ENCODE data around the gene ABLIM2.

ABLIM2 gene

DNA sequence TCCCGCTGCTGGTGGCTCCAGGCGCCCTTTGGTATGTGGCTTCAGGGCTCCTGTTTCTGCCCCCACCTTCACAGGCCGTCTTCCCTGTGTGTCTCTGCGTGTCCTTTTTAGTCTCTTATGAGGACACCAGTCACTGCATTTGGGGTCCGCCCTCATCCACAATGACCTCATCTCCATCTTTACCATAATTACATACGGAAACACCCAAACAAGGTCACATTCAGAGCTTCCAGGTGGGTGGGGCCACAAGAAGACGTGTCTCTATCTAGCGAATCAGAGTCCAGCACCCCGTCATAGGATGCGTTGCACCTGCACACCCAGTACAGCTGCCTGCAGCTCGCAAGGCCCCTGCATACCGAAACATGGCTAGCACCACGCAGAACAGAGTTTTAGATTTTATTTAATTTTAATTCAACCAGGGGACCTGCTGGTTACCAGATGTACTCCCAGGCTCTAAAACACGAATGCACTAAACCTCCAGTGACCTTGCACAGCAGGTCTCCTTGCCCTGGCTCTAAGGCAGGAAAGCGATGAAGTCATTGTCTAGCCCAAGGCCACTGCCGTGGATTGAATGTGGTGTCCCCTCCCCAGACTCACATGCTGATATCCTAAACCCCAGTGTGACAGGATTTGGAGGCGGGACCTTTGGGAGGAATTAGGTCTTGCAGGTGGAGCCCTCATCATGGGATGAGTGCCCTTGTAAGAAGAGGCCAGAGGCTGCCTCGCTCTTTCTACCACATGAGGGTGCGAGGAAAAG lies 30.3 kb downstream of the ABLIM2 start:
- TF ChIP-seq, protein P1, sequence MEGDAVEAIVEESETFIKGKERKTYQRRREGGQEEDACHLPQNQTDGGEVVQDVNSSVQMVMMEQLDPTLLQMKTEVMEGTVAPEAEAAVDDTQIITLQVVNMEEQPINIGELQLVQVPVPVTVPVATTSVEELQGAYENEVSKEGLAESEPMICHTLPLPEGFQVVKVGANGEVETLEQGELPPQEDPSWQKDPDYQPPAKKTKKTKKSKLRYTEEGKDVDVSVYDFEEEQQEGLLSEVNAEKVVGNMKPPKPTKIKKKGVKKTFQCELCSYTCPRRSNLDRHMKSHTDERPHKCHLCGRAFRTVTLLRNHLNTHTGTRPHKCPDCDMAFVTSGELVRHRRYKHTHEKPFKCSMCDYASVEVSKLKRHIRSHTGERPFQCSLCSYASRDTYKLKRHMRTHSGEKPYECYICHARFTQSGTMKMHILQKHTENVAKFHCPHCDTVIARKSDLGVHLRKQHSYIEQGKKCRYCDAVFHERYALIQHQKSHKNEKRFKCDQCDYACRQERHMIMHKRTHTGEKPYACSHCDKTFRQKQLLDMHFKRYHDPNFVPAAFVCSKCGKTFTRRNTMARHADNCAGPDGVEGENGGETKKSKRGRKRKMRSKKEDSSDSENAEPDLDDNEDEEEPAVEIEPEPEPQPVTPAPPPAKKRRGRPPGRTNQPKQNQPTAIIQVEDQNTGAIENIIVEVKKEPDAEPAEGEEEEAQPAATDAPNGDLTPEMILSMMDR (IDR thresholded peaks at IDR 0.05; ENCODE audit: insufficient read depth, low read depth, low read length, missing control alignments), result no peak
- no peak overlapping the region for H3K4me3 ChIP-seq (ENCODE audit: low read depth, low read length)
- DNase-seq (ENCODE audit: low read depth), result no peak

DNA sequence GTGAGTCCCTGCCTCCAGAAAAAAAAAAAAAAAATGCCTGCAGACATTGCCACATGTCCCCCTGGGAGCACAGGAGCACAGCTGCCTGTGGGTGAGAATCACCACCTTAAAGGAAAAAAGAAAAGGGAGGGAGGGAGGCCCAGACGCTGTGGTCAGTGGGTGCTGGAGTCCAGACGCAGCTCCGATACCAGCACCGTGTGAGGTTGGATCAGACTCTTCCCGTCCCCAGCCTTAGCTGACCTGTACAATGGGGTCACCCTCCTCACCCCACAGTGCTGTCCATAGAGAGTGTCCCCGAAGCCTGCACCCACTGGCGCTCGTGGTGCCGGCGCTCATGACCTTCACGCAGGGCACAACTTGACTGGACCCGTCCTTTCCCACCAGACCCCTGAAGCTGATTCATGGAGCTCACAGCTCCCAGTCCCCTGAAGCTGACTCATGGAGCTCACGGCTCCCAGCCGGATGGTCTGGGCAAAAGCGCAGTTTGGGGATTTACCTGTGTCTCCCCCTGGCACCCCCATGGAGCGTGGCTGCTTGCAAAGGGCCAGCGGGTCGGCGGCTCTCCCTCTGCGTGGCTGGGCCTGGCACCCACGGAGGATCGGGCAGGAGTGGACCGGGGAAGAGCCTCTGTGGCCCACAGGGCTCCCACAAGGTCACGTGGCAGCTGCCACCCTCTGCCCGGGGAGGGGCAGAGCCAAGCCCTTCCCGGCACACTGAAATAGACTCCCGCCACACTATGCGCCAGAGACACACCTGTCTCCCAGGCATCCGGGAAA lies 31.4 kb downstream of the ABLIM2 start:
- TF ChIP-seq, protein P1 (IDR thresholded peaks at IDR 0.05; ENCODE audit: insufficient read depth, low read depth, low read length, missing control alignments), result no peak
- H3K4me3 ChIP-seq (ENCODE audit: low read depth, low read length), result no peak overlapping the region
- no peak for DNase-seq (ENCODE audit: low read depth)

DNA sequence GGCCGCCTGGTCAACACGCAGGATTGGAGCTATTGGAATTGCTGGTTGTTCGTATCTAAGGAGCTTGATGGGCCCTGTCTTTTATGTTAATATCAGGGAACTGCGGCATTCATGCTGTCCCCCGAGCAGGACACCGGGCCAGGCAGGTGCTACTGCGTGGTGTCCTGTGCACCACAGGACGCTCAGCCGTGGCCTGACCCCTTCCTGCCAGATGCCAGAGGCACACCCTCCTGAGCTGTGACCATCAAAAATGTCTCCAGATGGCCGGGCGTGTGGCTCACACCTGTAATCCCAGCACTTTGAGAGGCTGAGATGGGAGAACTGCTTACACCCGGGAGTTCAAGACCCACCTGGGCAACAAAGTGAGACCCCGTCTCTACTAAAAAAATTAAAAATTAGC lies 32.1 kb downstream of the ABLIM2 start:
- TF ChIP-seq, protein P1 (IDR thresholded peaks at IDR 0.05; ENCODE audit: insufficient read depth, low read depth, low read length, missing control alignments), result no peak
- no peak overlapping the region for H3K4me3 ChIP-seq (ENCODE audit: low read depth, low read length)
- no peak for DNase-seq (ENCODE audit: low read depth)

DNA sequence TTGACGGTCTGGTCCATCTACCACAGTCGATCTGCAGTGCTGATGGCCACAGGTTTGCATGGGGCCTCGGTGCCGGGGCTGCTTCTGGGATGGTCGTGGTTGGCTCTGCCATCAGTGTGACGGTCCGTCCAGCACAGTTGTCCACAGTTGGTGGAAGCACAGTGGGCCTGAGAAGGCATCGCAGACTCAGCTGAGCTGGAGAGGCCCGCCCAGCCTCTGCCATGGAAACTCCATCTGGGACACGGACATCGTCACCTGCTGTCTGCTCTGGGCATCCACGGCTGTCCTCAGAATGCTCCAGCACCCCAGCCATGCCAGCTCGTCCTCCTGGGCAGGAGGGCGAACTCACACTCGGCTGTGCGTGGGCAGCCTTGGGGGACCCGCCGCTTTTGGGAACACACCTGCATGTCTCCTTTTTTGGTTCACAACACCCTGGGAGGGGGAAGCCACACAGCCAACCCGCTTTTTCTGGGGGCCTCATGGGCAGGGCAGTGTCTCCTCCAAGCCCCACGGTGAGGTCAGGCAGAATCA lies 33.0 kb downstream of the ABLIM2 start:
- DNase-seq (ENCODE audit: low read depth), result no peak
- TF ChIP-seq, protein P1 (IDR thresholded peaks at IDR 0.05; ENCODE audit: insufficient read depth, low read depth, low read length, missing control alignments), result no peak
- H3K4me3 ChIP-seq (ENCODE audit: low read depth, low read length), result no peak overlapping the region

DNA sequence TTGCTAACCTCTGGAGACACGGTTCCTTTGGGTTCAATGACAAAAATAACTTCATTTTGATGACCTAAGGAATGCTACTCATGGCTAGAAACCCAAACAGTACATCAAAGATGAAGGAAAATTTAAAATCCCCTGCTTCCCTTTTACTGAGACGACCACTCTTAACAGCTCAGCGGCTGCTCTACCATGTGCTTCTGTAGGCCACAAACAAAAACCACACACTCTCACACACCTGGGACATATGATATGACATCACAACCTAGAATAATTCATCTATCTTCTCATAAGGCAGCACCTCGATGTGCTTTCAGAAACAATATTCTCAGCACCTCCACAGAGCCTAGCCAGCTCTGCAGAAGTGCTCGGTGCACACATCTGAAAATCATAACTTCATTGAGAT lies 34.7 kb downstream of the ABLIM2 start:
- no peak overlapping the region for H3K4me3 ChIP-seq (ENCODE audit: low read depth, low read length)
- no peak for DNase-seq (ENCODE audit: low read depth)
- TF ChIP-seq, protein P1 (IDR thresholded peaks at IDR 0.05; ENCODE audit: insufficient read depth, low read depth, low read length, missing control alignments), result no peak

DNA sequence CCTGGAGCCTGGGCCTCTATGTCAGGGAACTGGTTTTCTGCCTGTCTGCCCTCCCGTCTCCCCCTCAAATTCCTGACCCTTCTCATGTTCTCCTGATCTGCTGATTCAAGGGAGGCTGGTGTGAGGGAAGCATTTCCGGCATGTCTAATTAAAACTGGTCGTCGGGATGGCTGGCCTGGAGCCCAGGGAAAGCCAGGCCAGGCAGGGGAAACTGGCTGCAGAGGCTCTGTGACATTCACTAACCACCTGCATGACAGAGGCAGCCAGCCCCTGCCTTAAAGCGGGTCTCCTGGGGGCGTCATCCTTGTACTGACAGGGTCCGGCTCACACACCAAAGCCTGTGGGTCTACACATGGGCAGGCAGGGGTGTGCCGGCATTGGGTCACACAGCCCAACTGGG lies 35.2 kb downstream of the ABLIM2 start:
- DNase-seq (ENCODE audit: low read depth), result no peak
- H3K4me3 ChIP-seq (ENCODE audit: low read depth, low read length), result no peak overlapping the region
- TF ChIP-seq, protein P1 (IDR thresholded peaks at IDR 0.05; ENCODE audit: insufficient read depth, low read depth, low read length, missing control alignments), result no peak

All from GM12865 (cell line).